Measurements from ENCODE around the gene OSCAR. TPM values are rescaled to one million over a fixed set of nuclear protein-coding genes. Genes with fewer than 3 reads are reported as not detected.

OSCAR gene
- total RNA-seq, 4 donors from 2014 or later: 0.29 to 3.0 (median 0.69) TPM; not detected in 1

DNA sequence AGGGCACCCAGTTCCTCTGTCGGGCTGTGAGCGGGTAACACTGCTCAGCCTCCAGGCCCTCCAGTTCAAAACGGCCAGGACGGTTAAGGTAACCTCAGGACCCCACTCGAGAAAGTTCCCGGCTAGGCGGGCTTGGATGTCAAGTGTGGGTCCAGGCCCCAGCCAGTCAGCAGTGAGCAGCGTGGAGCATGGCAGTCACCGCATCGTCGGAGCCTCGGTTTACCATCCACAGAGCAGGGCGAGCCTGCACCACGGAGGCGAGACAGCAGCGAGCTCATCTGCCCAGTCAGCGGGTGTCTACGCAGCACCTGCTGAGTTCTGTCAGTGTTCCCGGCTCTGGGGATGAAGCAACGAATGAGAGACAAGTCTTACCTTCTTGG, 29.0 kb upstream of the OSCAR start:
- intact Hi-C loops (cut with DNase I; ENCODE audit: low total_unique reads): no loop called here
- no peak for ATAC-seq
- in situ Hi-C loops (cut with MboI; ENCODE audit: low sequenced_read_pairs in 4 of 4): no loop called here
- no peaks in the 10 kb centered on the region for H3K27me3 ChIP-seq
- no peak for TF ChIP-seq POLR2A (IDR thresholded peaks at IDR 0.05)
- TF ChIP-seq, protein P1, sequence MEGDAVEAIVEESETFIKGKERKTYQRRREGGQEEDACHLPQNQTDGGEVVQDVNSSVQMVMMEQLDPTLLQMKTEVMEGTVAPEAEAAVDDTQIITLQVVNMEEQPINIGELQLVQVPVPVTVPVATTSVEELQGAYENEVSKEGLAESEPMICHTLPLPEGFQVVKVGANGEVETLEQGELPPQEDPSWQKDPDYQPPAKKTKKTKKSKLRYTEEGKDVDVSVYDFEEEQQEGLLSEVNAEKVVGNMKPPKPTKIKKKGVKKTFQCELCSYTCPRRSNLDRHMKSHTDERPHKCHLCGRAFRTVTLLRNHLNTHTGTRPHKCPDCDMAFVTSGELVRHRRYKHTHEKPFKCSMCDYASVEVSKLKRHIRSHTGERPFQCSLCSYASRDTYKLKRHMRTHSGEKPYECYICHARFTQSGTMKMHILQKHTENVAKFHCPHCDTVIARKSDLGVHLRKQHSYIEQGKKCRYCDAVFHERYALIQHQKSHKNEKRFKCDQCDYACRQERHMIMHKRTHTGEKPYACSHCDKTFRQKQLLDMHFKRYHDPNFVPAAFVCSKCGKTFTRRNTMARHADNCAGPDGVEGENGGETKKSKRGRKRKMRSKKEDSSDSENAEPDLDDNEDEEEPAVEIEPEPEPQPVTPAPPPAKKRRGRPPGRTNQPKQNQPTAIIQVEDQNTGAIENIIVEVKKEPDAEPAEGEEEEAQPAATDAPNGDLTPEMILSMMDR (IDR thresholded peaks at IDR 0.05 in 4 of 5, conservative IDR thresholded peaks at IDR 0.05 in 1 of 5): no peak
- DNase-seq: no peak
- peaks cover 2 to 68% of the 10 kb centered on the region in 2 donors for H3K36me3 ChIP-seq
- no peak overlapping the region for H3K27ac ChIP-seq
- no peaks in the 10 kb centered on the region for H3K4me1 ChIP-seq
- H3K9me3 ChIP-seq: no peaks in the 10 kb centered on the region
- no peak overlapping the region for H3K4me3 ChIP-seq

GRCh38 chr19:54128796-54129616, 28.4 kb upstream of the OSCAR start:
- no peak for TF ChIP-seq POLR2A (IDR thresholded peaks at IDR 0.05)
- TF ChIP-seq, protein P1 (IDR thresholded peaks at IDR 0.05 in 4 of 5, conservative IDR thresholded peaks at IDR 0.05 in 1 of 5): no peak

GRCh38 chr19:54128441-54128725, 27.8 kb upstream of the OSCAR start:
- H3K27ac ChIP-seq: no peak overlapping the region
- intact Hi-C loops (cut with DNase I; ENCODE audit: low total_unique reads): no loop called here
- H3K27me3 ChIP-seq: no peaks in the 10 kb centered on the region
- H3K4me3 ChIP-seq: no peak overlapping the region
- no peak for ATAC-seq
- TF ChIP-seq, protein P1 (IDR thresholded peaks at IDR 0.05 in 4 of 5, conservative IDR thresholded peaks at IDR 0.05 in 1 of 5): no peak
- TF ChIP-seq POLR2A (IDR thresholded peaks at IDR 0.05): no peak
- no peaks in the 10 kb centered on the region for H3K9me3 ChIP-seq
- H3K36me3 ChIP-seq: peaks cover 2 to 80% of the 10 kb centered on the region in 2 donors
- no peak for DNase-seq
- H3K4me1 ChIP-seq: no peaks in the 10 kb centered on the region
- in situ Hi-C loops (cut with MboI; ENCODE audit: low sequenced_read_pairs in 4 of 4): no loop called here

More at GRCh38 chr19:54128796-54129616, 28.4 kb upstream of the OSCAR start:
- H3K27ac ChIP-seq: no peak overlapping the region
- DNase-seq: no peak
- no peak for ATAC-seq
- H3K27me3 ChIP-seq: no peaks in the 10 kb centered on the region
- in situ Hi-C loops (cut with MboI; ENCODE audit: low sequenced_read_pairs in 4 of 4) (no loop called here), intact Hi-C loops (cut with DNase I; ENCODE audit: low total_unique reads) (no loop called here)
- H3K36me3 ChIP-seq: peaks cover 2 to 74% of the 10 kb centered on the region in 2 donors
- no peak overlapping the region for H3K4me3 ChIP-seq
- H3K9me3 ChIP-seq: no peaks in the 10 kb centered on the region
- H3K4me1 ChIP-seq: no peaks in the 10 kb centered on the region

DNA sequence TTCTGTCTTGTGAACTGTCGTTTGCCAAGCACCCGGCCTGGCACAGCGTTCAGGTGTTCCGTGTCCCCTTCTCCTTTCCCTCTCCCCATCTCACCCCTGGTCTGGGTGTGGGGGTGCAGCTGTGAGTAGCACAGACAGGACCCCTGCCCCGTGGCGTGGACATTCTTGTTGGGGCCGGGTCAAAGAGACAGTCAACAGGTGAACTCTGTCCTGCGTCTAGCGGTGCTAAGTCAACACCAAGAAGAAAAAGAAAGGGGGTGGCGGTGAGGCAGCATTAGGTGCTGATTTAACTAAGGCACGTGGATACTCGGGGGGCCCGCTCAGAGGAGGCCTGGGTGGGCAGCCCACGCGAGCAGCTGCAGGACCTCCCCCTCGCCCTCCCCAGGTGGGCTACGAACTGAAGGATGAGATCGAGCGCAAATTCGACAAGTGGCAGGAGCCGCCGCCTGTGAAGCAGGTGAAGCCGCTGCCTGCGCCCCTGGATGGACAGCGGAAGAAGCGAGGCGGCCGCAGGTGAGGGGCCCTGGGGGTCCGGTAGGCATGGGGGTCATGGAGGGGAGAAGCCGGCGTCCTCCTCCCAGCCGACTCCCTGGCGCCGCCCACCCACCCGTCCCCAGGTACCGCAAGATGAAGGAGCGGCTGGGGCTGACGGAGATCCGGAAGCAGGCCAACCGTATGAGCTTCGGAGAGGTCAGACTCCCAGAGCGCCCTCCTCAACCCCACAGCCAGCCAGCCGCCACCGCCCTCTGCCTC, 27.3 kb upstream of the OSCAR start:
- TF ChIP-seq, protein P1 (IDR thresholded peaks at IDR 0.05 in 4 of 5, conservative IDR thresholded peaks at IDR 0.05 in 1 of 5): no peak
- no peak for TF ChIP-seq POLR2A (IDR thresholded peaks at IDR 0.05)
- H3K4me3 ChIP-seq: no peak overlapping the region
- no peaks in the 10 kb centered on the region for H3K9me3 ChIP-seq
- in situ Hi-C loops (cut with MboI; ENCODE audit: low sequenced_read_pairs in 4 of 4): no loop called here
- peaks cover 2 to 85% of the 10 kb centered on the region in 2 donors for H3K36me3 ChIP-seq
- ATAC-seq (no peak), DNase-seq (no peak)
- no peaks in the 10 kb centered on the region for H3K27me3 ChIP-seq
- H3K27ac ChIP-seq: no peak overlapping the region
- no peaks in the 10 kb centered on the region for H3K4me1 ChIP-seq
- intact Hi-C loops (cut with DNase I; ENCODE audit: low total_unique reads): no loop called here

Data from gastrocnemius medialis (tissue), 4 donors.